IPS DF 4.7 (cell line): Measurements from ENCODE around the gene FOLR3.
"Not testable (repeated sequence)": the region's sequence is repeated elsewhere in the genome, so short reads cannot be mapped to it uniquely, and the experiment has no call there.

Experiments used
- DNase-seq: peaks from one replicate; pipeline ENCODE4 v3.0.0-alpha.2; 2013; ENCODE audit warnings: low spot score; ENCODE audit errors: extremely low read depth

The FOLR3 gene

GRCh38 chr11:72123117-72123653 is 12.3 kb upstream of the FOLR3 start:
- no peak for DNase-seq

GRCh38 chr11:72124046-72124445 is 11.5 kb upstream of the FOLR3 start:
- no peak for DNase-seq

GRCh38 chr11:72125956-72126355 is 9.6 kb upstream of the FOLR3 start:
- no peak for DNase-seq

- DNase-seq: no peak
Observed at GRCh38 chr11:72127923-72128322, 7.6 kb upstream of the FOLR3 start.

GRCh38 chr11:72129381-72129780 is 6.1 kb upstream of the FOLR3 start:
- DNase-seq: no peak

- no peak for DNase-seq
Observed at GRCh38 chr11:72132646-72133045, 2.9 kb upstream of the FOLR3 start.

GRCh38 chr11:72135891-72136683 is 562 bp downstream of the FOLR3 start:
- DNase-seq: no peak

GRCh38 chr11:72136684-72137262 is 1.2 kb downstream of the FOLR3 start:
- no peak for DNase-seq

GRCh38 chr11:72138821-72139390 is 3.4 kb downstream of the FOLR3 start:
- no peak for DNase-seq

- DNase-seq: no peak
Observed at GRCh38 chr11:72139500-72139899, 4.0 kb downstream of the FOLR3 start.

GRCh38 chr11:72140661-72141060 is 5.1 kb downstream of the FOLR3 start:
- no peak for DNase-seq

- no peak for DNase-seq
Observed at GRCh38 chr11:72141066-72141465, 5.5 kb downstream of the FOLR3 start.

GRCh38 chr11:72142086-72142485 is 6.6 kb downstream of the FOLR3 start:
- DNase-seq: not testable (repeated sequence)

GRCh38 chr11:72142543-72142942 is 7.0 kb downstream of the FOLR3 start:
- not testable (repeated sequence) for DNase-seq

- no peak for DNase-seq
Observed at GRCh38 chr11:72144807-72145565, 9.5 kb downstream of the FOLR3 start.

GRCh38 chr11:72146625-72147024 is 11.1 kb downstream of the FOLR3 start:
- DNase-seq: no peak

- no peak for DNase-seq
Observed at GRCh38 chr11:72150882-72151281, 15.4 kb downstream of the FOLR3 start.

GRCh38 chr11:72153874-72154273 is 18.3 kb downstream of the FOLR3 start:
- not testable (repeated sequence) for DNase-seq

GRCh38 chr11:72154816-72155215 is 19.3 kb downstream of the FOLR3 start:
- no peak for DNase-seq

GRCh38 chr11:72155751-72156150 is 20.2 kb downstream of the FOLR3 start:
- no peak for DNase-seq

- no peak for DNase-seq
Observed at GRCh38 chr11:72157131-72157530, 21.6 kb downstream of the FOLR3 start.

GRCh38 chr11:72160319-72160718 is 24.8 kb downstream of the FOLR3 start:
- DNase-seq: no peak
